SK-N-MC (cell line): ENCODE results near the gene PARD3B.

Source experiments
- EZH2 ChIP-seq: fragments of 200-600 bp; sonication (generic); IDR thresholded peaks from one replicate; pipeline ENCODE4 v1.6.1; 2017; ENCODE audit warnings: antibody characterized with exemption
- POLR2AphosphoS5 ChIP-seq: IDR thresholded peaks from 2 replicates; pipeline ENCODE4 v1.6.1; 2012; ENCODE audit warnings: mild to moderate bottlenecking, low read depth, low read length, borderline replicate concordance

GRCh38 chr2:205193125-205193835 lies 648.0 kb downstream of the PARD3B start:
- no peak for TF ChIP-seq EZH2
- no peak for TF ChIP-seq POLR2AphosphoS5
